ENCODE results near the gene NPAS2. TPM values are rescaled to one million over a fixed set of nuclear protein-coding genes. Genes with fewer than 3 reads are reported as not detected.

NPAS2 gene
- polyA plus RNA-seq, 1 of the 3 experiments (the other 2 are of a cell fraction) = 58.5 TPM

- TF ChIP-seq USF2 (IDR thresholded peaks at IDR 0.05; ENCODE audit: borderline replicate concordance, low read depth, low read length) (no peak), TAF1 (IDR thresholded peaks at IDR 0.05; ENCODE audit: borderline replicate concordance, low read depth, low read length) (no peak), ELF1 (IDR thresholded peaks at IDR 0.05) (no peak)
Observed at GRCh38 chr2:100784681-100785080, 35.3 kb upstream of the NPAS2 start (continued).

GRCh38 chr2:100785626-100786296 lies 34.2 kb upstream of the NPAS2 start:
- no peaks in the 10 kb centered on the region for H3K79me2 ChIP-seq (ENCODE audit: insufficient read depth)
- no peaks in the 10 kb centered on the region for H4K20me1 ChIP-seq (ENCODE audit: insufficient read depth)
- peak overlapping the region; percentile 50; the same call in 1 of the 2 replicates for H3K9ac ChIP-seq
- 43% methylated on average over 8 of the region's 10 CpGs for WGBS (ENCODE audit: low lambda C conversion rate)
- H3K9me2 ChIP-seq = no peaks in the 10 kb centered on the region
- H3K36me3 ChIP-seq (replicated peaks in 1 of 2; ENCODE audit: control insufficient read depth in 1 of 2, insufficient read depth in 2 of 2, low read length in 1 of 2) = no peaks in the 10 kb centered on the region
- H2AFZ ChIP-seq (ENCODE audit: low read depth) = peak overlapping the region; percentile 12; the same call in 1 of the 2 replicates
- H3K4me1 ChIP-seq (ENCODE audit: control insufficient read depth in 1 of 2, insufficient read depth in 2 of 2, low read depth in 1 of 2, low read length in 1 of 2) = peaks cover 0 to 15% of the 10 kb centered on the region in 2 experiments; a peak in 2 of 4 replicates
- H3F3A ChIP-seq (replicated peaks; ENCODE audit: insufficient read depth) = peaks cover 22% of the 10 kb centered on the region
- H3K9me3 ChIP-seq = no peaks in the 10 kb centered on the region
- CTCF ChIA-PET = interaction anchor here (1.2 kb wide), 1 partner anchor 36 kb away, joined by 3 read pairs; no protein-coding TSS in a partner anchor
- H3K27ac ChIP-seq (ENCODE audit: low read depth in 2 of 2, low read length in 1 of 2) = peak overlapping the region; percentile 81 to 84; a peak in 3 of 4 replicates
- TF ChIP-seq POLR2AphosphoS5 (IDR thresholded peaks at IDR 0.05; ENCODE audit: low read depth, low read length) (no peak), IRF3 (IDR thresholded peaks at IDR 0.05; ENCODE audit: low read depth, low read length) (no peak), MXI1 (IDR thresholded peaks at IDR 0.05; ENCODE audit: low read depth, low read length) (no peak), GABPA (IDR thresholded peaks at IDR 0.05; ENCODE audit: low read depth) (no peak)
- POLR2A ChIA-PET = no interaction called here
- H3K4me3 ChIP-seq (ENCODE audit: low read depth in 2 of 2, low read length in 1 of 2) = peak overlapping the region in 1 of 2 experiments; percentile 18; a peak in 1 of 4 replicates
- H3K27me3 ChIP-seq (ENCODE audit: insufficient read depth) = no peaks in the 10 kb centered on the region
- peak overlapping the region; percentile 71 for H3K4me2 ChIP-seq
- DNase-seq = no peak

DNA sequence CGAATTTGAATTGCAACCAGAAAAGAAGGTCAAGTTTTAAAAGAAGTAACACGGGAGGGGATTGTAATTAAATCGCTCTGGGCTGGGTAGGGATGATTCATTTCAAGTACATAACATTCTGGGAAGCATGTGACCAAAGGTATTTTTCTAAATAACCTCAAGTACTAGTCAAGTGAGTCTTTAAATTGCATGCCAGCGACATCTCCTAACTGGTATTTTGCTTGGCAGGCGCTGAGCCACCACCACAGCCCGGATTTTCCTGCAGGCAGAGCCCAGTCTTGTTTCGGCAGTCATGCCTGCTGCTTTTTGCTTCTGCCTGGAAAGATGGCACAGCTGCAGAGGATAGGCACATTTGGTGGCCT lies 33.7 kb upstream of the NPAS2 start:
- peak overlapping the region; percentile 71 for H3K4me2 ChIP-seq
- H3K27me3 ChIP-seq (ENCODE audit: insufficient read depth) = no peaks in the 10 kb centered on the region
- no peak for DNase-seq
- peaks cover 0 to 11% of the 10 kb centered on the region in 2 experiments; a peak in 3 of 4 replicates for H3K4me1 ChIP-seq (ENCODE audit: control insufficient read depth in 1 of 2, insufficient read depth in 2 of 2, low read depth in 1 of 2, low read length in 1 of 2)
- H3K9me2 ChIP-seq = no peaks in the 10 kb centered on the region
- peak overlapping the region; percentile 12; the same call in 1 of the 2 replicates for H2AFZ ChIP-seq (ENCODE audit: low read depth)
- H3K27ac ChIP-seq (ENCODE audit: low read depth in 2 of 2, low read length in 1 of 2) = peak overlapping the region; percentile 81 to 84; a peak in 3 of 4 replicates
- 6% methylated on average over 7 of the region's 7 CpGs for WGBS (ENCODE audit: low lambda C conversion rate)
- no peaks in the 10 kb centered on the region for H3K36me3 ChIP-seq (replicated peaks in 1 of 2; ENCODE audit: control insufficient read depth in 1 of 2, insufficient read depth in 2 of 2, low read length in 1 of 2)
- peak overlapping the region in 1 of 2 experiments; percentile 18; a peak in 1 of 4 replicates for H3K4me3 ChIP-seq (ENCODE audit: low read depth in 2 of 2, low read length in 1 of 2)
- ChIA-PET POLR2A (no interaction called here), CTCF (interaction anchor here (1.2 kb wide), 1 partner anchor 37 kb away, joined by 3 read pairs; no protein-coding TSS in a partner anchor)
- no peaks in the 10 kb centered on the region for H4K20me1 ChIP-seq (ENCODE audit: insufficient read depth)
- H3F3A ChIP-seq (replicated peaks; ENCODE audit: insufficient read depth) = peaks cover 18% of the 10 kb centered on the region
- peak overlapping the region; percentile 50; the same call in 1 of the 2 replicates for H3K9ac ChIP-seq
- no peaks in the 10 kb centered on the region for H3K9me3 ChIP-seq
- no peaks in the 10 kb centered on the region for H3K79me2 ChIP-seq (ENCODE audit: insufficient read depth)
- TF ChIP-seq EP300 (IDR thresholded peaks at IDR 0.05; ENCODE audit: borderline replicate concordance in 1 of 2, low read depth in 1 of 2, low read length in 1 of 2) (peak; percentile 7 to 87; a peak in 2 of 4 replicates), RXRA (IDR thresholded peaks at IDR 0.05; ENCODE audit: borderline replicate concordance, low read depth) (peak; percentile 48; the same call in 1 of the 2 replicates), FOSL2 (IDR thresholded peaks at IDR 0.05; ENCODE audit: borderline replicate concordance, low read depth) (peak; percentile 80; the same call in 1 of the 2 replicates), IRF3 (IDR thresholded peaks at IDR 0.05; ENCODE audit: low read depth, low read length) (no peak), REST (IDR thresholded peaks at IDR 0.05; ENCODE audit: low read depth, low read length) (peak; percentile 28; the same call in 1 of the 2 replicates), JUND (IDR thresholded peaks at IDR 0.05) (peak; percentile 73), SMC3 (IDR thresholded peaks at IDR 0.05; ENCODE audit: low read depth, low read length) (no peak), TCF12 (IDR thresholded peaks at IDR 0.05) (peak; percentile 86)
- TF ChIP-seq, protein P1, sequence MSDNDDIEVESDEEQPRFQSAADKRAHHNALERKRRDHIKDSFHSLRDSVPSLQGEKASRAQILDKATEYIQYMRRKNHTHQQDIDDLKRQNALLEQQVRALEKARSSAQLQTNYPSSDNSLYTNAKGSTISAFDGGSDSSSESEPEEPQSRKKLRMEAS (IDR thresholded peaks at IDR 0.05; ENCODE audit: low read depth) = peak; percentile 85

All from SK-N-SH (cell line).